ENCODE data around the gene IGHMBP2. TPM values are rescaled to one million over a fixed set of nuclear protein-coding genes. Genes with fewer than 3 reads are reported as not detected.

The IGHMBP2 gene
- total and polyA plus RNA-seq, 2 experiments from 2014 or later, result 14.3 to 27.7 TPM

DNA sequence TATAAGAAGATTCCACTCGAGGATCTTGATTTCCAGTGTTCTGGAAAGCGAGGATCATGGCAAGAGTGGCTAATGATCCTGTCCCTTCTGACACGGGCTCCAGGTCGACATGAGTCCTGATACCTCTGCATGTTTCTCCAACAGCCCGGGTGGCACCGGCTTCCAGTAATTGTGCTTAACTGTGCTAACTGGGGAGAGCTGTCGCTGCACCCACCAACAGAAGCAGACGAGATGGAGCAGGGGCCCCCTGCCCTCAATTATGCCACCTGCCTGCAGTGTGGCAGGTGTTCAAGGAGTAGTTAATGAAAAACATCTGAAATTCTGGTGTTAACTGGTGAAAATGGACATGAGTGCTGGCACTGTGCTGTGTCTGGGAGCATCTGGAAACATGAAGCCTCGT lies 6.2 kb upstream of the IGHMBP2 start (continued):
- TF ChIP-seq, protein P1, sequence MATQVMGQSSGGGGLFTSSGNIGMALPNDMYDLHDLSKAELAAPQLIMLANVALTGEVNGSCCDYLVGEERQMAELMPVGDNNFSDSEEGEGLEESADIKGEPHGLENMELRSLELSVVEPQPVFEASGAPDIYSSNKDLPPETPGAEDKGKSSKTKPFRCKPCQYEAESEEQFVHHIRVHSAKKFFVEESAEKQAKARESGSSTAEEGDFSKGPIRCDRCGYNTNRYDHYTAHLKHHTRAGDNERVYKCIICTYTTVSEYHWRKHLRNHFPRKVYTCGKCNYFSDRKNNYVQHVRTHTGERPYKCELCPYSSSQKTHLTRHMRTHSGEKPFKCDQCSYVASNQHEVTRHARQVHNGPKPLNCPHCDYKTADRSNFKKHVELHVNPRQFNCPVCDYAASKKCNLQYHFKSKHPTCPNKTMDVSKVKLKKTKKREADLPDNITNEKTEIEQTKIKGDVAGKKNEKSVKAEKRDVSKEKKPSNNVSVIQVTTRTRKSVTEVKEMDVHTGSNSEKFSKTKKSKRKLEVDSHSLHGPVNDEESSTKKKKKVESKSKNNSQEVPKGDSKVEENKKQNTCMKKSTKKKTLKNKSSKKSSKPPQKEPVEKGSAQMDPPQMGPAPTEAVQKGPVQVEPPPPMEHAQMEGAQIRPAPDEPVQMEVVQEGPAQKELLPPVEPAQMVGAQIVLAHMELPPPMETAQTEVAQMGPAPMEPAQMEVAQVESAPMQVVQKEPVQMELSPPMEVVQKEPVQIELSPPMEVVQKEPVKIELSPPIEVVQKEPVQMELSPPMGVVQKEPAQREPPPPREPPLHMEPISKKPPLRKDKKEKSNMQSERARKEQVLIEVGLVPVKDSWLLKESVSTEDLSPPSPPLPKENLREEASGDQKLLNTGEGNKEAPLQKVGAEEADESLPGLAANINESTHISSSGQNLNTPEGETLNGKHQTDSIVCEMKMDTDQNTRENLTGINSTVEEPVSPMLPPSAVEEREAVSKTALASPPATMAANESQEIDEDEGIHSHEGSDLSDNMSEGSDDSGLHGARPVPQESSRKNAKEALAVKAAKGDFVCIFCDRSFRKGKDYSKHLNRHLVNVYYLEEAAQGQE (IDR thresholded peaks at IDR 0.05; ENCODE audit: unreplicated experiment), result no peak
- TF ChIP-seq POLR2AphosphoS5 (IDR thresholded peaks at IDR 0.05; ENCODE audit: low read depth), result no peak
- TF ChIP-seq ZNF331 (CRISPR knock-in tag; IDR thresholded peaks at IDR 0.05; ENCODE audit: low read depth), result no peak
- no peak for TF ChIP-seq STAT1 (IDR thresholded peaks at IDR 0.05; ENCODE audit: unreplicated experiment)
- no peak for TF ChIP-seq CREB1 (CRISPR knock-in tag; IDR thresholded peaks at IDR 0.05; ENCODE audit: low read depth)
- no peak for TF ChIP-seq EZH2 (IDR thresholded peaks at IDR 0.05; ENCODE audit: low read depth, unreplicated experiment)
- TF ChIP-seq ZNF114 (CRISPR knock-in tag; IDR thresholded peaks at IDR 0.05), result no peak
- TF ChIP-seq JUNB (IDR thresholded peaks at IDR 0.05; ENCODE audit: unreplicated experiment), result no peak
- TF ChIP-seq, protein P2, sequence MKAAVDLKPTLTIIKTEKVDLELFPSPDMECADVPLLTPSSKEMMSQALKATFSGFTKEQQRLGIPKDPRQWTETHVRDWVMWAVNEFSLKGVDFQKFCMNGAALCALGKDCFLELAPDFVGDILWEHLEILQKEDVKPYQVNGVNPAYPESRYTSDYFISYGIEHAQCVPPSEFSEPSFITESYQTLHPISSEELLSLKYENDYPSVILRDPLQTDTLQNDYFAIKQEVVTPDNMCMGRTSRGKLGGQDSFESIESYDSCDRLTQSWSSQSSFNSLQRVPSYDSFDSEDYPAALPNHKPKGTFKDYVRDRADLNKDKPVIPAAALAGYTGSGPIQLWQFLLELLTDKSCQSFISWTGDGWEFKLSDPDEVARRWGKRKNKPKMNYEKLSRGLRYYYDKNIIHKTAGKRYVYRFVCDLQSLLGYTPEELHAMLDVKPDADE (IDR thresholded peaks at IDR 0.05), result no peak

DNA sequence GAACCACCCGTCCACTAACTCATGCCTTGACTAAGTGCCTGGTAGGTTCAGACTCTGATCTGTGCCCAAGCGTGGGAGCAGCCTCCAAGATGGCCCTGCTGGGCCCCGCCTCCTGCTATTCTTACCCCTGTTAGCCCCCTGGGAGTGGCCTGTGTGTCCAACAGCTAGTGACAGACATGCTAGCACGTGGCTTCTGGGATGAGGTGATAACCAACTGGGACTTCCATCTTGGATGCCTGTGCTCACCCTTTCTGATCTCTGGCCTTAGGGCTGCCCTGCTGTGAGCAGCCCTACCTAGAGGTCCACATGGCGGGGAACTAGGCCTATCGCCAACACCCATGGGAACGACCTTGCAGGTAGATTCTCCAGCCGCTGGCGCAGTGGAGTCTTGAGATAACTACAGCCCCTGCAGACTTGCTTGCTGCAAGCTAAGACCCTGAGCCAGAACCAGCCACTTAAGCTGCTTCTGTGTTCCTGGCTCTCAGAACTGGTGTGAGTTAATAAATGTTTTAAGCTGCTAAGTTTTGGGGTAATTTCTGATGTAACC lies 2.8 kb upstream of the IGHMBP2 start:
- H3K4me3 ChIP-seq, result no peak overlapping the region
- peaks cover 43% of the 10 kb centered on the region for H3K36me3 Mint-ChIP-seq (ENCODE audit: low read depth)
- H2AFZ ChIP-seq, result no peak overlapping the region
- H3K4me3 Mint-ChIP-seq, result no peak overlapping the region
- H3K27me3 ChIP-seq (ENCODE audit: insufficient read depth), result no peaks in the 10 kb centered on the region
- H3K4me2 ChIP-seq, result no peak overlapping the region
- no peak for DNase-seq (ENCODE audit: low spot score)
- H3K4me1 Mint-ChIP-seq, result peaks cover 33% of the 10 kb centered on the region
- H3K9me2 ChIP-seq (ENCODE audit: insufficient read depth), result no peaks in the 10 kb centered on the region
- H3K27ac ChIP-seq (ENCODE audit: low read depth), result no peak overlapping the region
- no peak for ATAC-seq
- peaks cover 14% of the 10 kb centered on the region for H3K4me1 ChIP-seq (ENCODE audit: insufficient read depth)
- H3F3A ChIP-seq (replicated peaks; ENCODE audit: low read depth), result 0 out of 2 replicates have a peak, but pooled peaks cover 3% of the 10 kb centered on the region
- H3K27me3 Mint-ChIP-seq (ENCODE audit: insufficient read depth, low read depth, poor library complexity), result peaks cover 8% of the 10 kb centered on the region
- H3K27ac Mint-ChIP-seq, result no peak overlapping the region
- peaks cover 63% of the 10 kb centered on the region for H3K79me2 ChIP-seq (replicated peaks; ENCODE audit: insufficient read depth)
- H4K20me1 ChIP-seq (replicated peaks; ENCODE audit: insufficient read depth), result peaks cover 16% of the 10 kb centered on the region; the same call in 1 of the 2 replicates
- no peaks in the 10 kb centered on the region for H3K9me3 Mint-ChIP-seq
- H3K36me3 ChIP-seq (ENCODE audit: insufficient read depth), result peaks cover 11% of the 10 kb centered on the region; the same call in 1 of the 2 replicates
- TF ChIP-seq, protein P2 (IDR thresholded peaks at IDR 0.05), result no peak
- TF ChIP-seq POLR2AphosphoS5 (IDR thresholded peaks at IDR 0.05; ENCODE audit: low read depth) (no peak), EZH2 (IDR thresholded peaks at IDR 0.05; ENCODE audit: low read depth, unreplicated experiment) (no peak), EZH2phosphoT487 (IDR thresholded peaks at IDR 0.05; ENCODE audit: unreplicated experiment) (no peak)
- TF ChIP-seq, protein P3, sequence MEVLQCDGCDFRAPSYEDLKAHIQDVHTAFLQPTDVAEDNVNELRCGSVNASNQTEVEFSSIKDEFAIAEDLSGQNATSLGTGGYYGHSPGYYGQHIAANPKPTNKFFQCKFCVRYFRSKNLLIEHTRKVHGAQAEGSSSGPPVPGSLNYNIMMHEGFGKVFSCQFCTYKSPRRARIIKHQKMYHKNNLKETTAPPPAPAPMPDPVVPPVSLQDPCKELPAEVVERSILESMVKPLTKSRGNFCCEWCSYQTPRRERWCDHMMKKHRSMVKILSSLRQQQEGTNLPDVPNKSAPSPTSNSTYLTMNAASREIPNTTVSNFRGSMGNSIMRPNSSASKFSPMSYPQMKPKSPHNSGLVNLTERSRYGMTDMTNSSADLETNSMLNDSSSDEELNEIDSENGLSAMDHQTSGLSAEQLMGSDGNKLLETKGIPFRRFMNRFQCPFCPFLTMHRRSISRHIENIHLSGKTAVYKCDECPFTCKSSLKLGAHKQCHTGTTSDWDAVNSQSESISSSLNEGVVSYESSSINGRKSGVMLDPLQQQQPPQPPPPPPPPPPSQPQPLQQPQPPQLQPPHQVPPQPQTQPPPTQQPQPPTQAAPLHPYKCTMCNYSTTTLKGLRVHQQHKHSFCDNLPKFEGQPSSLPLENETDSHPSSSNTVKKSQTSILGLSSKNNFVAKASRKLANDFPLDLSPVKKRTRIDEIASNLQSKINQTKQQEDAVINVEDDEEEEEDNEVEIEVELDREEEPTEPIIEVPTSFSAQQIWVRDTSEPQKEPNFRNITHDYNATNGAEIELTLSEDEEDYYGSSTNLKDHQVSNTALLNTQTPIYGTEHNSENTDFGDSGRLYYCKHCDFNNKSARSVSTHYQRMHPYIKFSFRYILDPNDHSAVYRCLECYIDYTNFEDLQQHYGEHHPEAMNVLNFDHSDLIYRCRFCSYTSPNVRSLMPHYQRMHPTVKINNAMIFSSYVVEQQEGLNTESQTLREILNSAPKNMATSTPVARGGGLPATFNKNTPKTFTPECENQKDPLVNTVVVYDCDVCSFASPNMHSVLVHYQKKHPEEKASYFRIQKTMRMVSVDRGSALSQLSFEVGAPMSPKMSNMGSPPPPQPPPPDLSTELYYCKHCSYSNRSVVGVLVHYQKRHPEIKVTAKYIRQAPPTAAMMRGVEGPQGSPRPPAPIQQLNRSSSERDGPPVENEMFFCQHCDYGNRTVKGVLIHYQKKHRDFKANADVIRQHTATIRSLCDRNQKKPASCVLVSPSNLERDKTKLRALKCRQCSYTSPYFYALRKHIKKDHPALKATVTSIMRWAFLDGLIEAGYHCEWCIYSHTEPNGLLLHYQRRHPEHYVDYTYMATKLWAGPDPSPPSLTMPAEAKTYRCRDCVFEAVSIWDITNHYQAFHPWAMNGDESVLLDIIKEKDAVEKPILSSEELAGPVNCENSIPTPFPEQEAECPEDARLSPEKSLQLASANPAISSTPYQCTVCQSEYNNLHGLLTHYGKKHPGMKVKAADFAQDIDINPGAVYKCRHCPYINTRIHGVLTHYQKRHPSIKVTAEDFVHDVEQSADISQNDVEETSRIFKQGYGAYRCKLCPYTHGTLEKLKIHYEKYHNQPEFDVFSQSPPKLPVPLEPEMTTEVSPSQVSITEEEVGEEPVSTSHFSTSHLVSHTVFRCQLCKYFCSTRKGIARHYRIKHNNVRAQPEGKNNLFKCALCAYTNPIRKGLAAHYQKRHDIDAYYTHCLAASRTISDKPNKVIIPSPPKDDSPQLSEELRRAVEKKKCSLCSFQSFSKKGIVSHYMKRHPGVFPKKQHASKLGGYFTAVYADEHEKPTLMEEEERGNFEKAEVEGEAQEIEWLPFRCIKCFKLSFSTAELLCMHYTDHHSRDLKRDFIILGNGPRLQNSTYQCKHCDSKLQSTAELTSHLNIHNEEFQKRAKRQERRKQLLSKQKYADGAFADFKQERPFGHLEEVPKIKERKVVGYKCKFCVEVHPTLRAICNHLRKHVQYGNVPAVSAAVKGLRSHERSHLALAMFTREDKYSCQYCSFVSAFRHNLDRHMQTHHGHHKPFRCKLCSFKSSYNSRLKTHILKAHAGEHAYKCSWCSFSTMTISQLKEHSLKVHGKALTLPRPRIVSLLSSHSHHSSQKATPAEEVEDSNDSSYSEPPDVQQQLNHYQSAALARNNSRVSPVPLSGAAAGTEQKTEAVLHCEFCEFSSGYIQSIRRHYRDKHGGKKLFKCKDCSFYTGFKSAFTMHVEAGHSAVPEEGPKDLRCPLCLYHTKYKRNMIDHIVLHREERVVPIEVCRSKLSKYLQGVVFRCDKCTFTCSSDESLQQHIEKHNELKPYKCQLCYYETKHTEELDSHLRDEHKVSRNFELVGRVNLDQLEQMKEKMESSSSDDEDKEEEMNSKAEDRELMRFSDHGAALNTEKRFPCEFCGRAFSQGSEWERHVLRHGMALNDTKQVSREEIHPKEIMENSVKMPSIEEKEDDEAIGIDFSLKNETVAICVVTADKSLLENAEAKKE (CRISPR knock-in tag; IDR thresholded peaks at IDR 0.05), result no peak
